GM18519 (cell line): ENCODE measurements around the gene SEM1.
"Not testable (repeated sequence)": the region's sequence is repeated elsewhere in the genome, so short reads cannot be mapped to it uniquely, and the experiment has no call there.

Experiments used
- ATAC-seq: cut with Tn5 transposase; IDR thresholded peaks from one replicate; pipeline ENCODE4 v1.9.1; 2021; ENCODE audit warnings: mild to moderate bottlenecking, moderate library complexity; ENCODE audit not compliant: unreplicated experiment, low FRiP score

The SEM1 gene

GRCh38 chr7:96707901-96708774 is 1.5 kb downstream of the SEM1 start:
- no peak for ATAC-seq

- no peak for ATAC-seq
Measured at GRCh38 chr7:96701258-96701657, 8.4 kb downstream of the SEM1 start.

- ATAC-seq: no peak
Measured at GRCh38 chr7:96700516-96700915, 9.1 kb downstream of the SEM1 start.

GRCh38 chr7:96699219-96699871 is 10.3 kb downstream of the SEM1 start:
- ATAC-seq: no peak

GRCh38 chr7:96698449-96698848 is 11.2 kb downstream of the SEM1 start:
- not testable (repeated sequence) for ATAC-seq

- ATAC-seq: no peak
Measured at GRCh38 chr7:96697822-96698221, 11.8 kb downstream of the SEM1 start.

GRCh38 chr7:96695581-96695980 is 14.1 kb downstream of the SEM1 start:
- ATAC-seq: no peak

- ATAC-seq: no peak
Measured at GRCh38 chr7:96694082-96694481, 15.6 kb downstream of the SEM1 start.

GRCh38 chr7:96691702-96692101 is 17.9 kb downstream of the SEM1 start:
- ATAC-seq: no peak

GRCh38 chr7:96689414-96689813 is 20.2 kb downstream of the SEM1 start:
- ATAC-seq: no peak

- peak; percentile 38 for ATAC-seq
Measured at GRCh38 chr7:96686305-96686704, 23.3 kb downstream of the SEM1 start.

- ATAC-seq: peak; percentile 78
Measured at GRCh38 chr7:96685755-96686154, 23.9 kb downstream of the SEM1 start.

- ATAC-seq: peak; percentile 67
Measured at GRCh38 chr7:96685353-96685752, 24.3 kb downstream of the SEM1 start.

GRCh38 chr7:96679886-96680285 is 29.8 kb downstream of the SEM1 start:
- no peak for ATAC-seq

- no peak for ATAC-seq
Measured at GRCh38 chr7:96676919-96677318, 32.7 kb downstream of the SEM1 start.

- no peak for ATAC-seq
Measured at GRCh38 chr7:96675548-96675947, 34.1 kb downstream of the SEM1 start.

GRCh38 chr7:96674565-96674964 is 35.1 kb downstream of the SEM1 start:
- ATAC-seq: no peak

GRCh38 chr7:96671854-96672253 is 37.8 kb downstream of the SEM1 start:
- no peak for ATAC-seq

GRCh38 chr7:96670338-96671289 is 39.0 kb downstream of the SEM1 start:
- no peak for ATAC-seq

GRCh38 chr7:96669812-96670211 is 39.8 kb downstream of the SEM1 start:
- no peak for ATAC-seq

- ATAC-seq: no peak
Measured at GRCh38 chr7:96667026-96667425, 42.6 kb downstream of the SEM1 start.
